K562 (cell line): ENCODE results near the gene WDR90. TPM values are rescaled to one million over a fixed set of nuclear protein-coding genes. Genes with fewer than 3 reads are reported as not detected.

Source experiments
- ATAC-seq: fragments of 200-7000 bp; cut with Tn5 transposase; 3 replicates; pipeline ENCODE4 v1.9.1; 2020; ENCODE audit warnings: moderate library complexity
- BruUV-seq: library from RNA; stranded (reverse); fragments of 400-500 nt; replicated peaks from 2 replicates; lab custom pipeline; 2021; lab: Mats Ljungman, UMichigan
- CTCF ChIA-PET: fragments of 300-600 bp; formaldehyde crosslinking; extraction: SDS; loops from one replicate; lab custom pipeline; 2021; ENCODE audit warnings: low intra/inter-chr PET ratio; lab: Yijun Ruan, JAX
- POLR2A ChIA-PET: fragments of 300-600, 350-650 bp; sonication (Branson Sonifier 250); formaldehyde crosslinking; extraction: SDS; loops from one replicate; lab custom pipeline; 2021; ENCODE audit warnings: antibody characterized with exemption, inconsistent platforms; lab: Yijun Ruan, JAX
- DNase-seq, 4 experiments: peaks; one replicate each; pipeline versions ENCODE4 v3.0.0 to v3.0.0-alpha.2; 2011 to 2018; ENCODE audit warnings: low spot score in 3 of 4, mixed read lengths in 3 of 4; ENCODE audit errors: extremely low read depth in 1 of 4
- FAIRE-seq: peaks from 2 replicates; lab custom pipeline; 2011; peaks lifted over from hg19 to GRCh38; lab: Jason Lieb, UNC
- H2AFZ ChIP-seq: 2 replicates; pipeline ENCODE4 v1.6.0; 2011; ENCODE audit warnings: low read depth, low read length, control low read depth, inconsistent platforms
- H3K27ac ChIP-seq: fragments of 200-600 bp; 3 replicates; pipeline ENCODE4 v1.8.0; 2011; ENCODE audit warnings: low read depth, mild to moderate bottlenecking, control low read depth, inconsistent platforms, low read length, moderate library complexity, mixed read lengths; ENCODE audit errors: extremely low read depth
- H3K27me3 ChIP-seq, 2 experiments: fragments of 300-600 bp in 1 of 2; 2 replicates in 1 of 2; 3 replicates in 1 of 2; pipeline versions ENCODE4 v1.6.0 to v1.8.0; 2011; ENCODE audit warnings: inconsistent platforms in 2 of 2, low read length in 2 of 2, mild to moderate bottlenecking in 1 of 2, mixed read lengths in 1 of 2, moderate library complexity in 1 of 2; ENCODE audit not compliant: control insufficient read depth in 2 of 2, insufficient read depth in 2 of 2
- H3K36me3 ChIP-seq: fragments of 300-600 bp; 3 replicates; pipeline ENCODE4 v1.8.0; 2011; ENCODE audit warnings: mild to moderate bottlenecking, low read length, inconsistent platforms; ENCODE audit not compliant: control insufficient read depth, insufficient read depth
- H3K4me1 ChIP-seq, 2 experiments: fragments of 200-600 bp in 1 of 2; replicated peaks in 1 of 2; 2 replicates in 1 of 2; 3 replicates in 1 of 2; pipeline versions ENCODE4 v1.5.1 to v1.8.0; 2011; ENCODE audit warnings: inconsistent platforms in 2 of 2, low read length in 2 of 2, mild to moderate bottlenecking in 1 of 2, mixed read lengths in 1 of 2, moderate library complexity in 1 of 2; ENCODE audit not compliant: control insufficient read depth in 2 of 2, insufficient read depth in 2 of 2
- H3K4me2 ChIP-seq: 2 replicates; pipeline ENCODE4 v1.6.1; 2011; ENCODE audit warnings: low read length, control low read depth, inconsistent platforms, mixed read lengths; ENCODE audit not compliant: insufficient read depth
- H3K4me3 ChIP-seq: fragments of 200-600 bp; sonication (generic), shearing (Covaris generic); 2 replicates; pipeline ENCODE4 v1.5.1; 2016; ENCODE audit warnings: control low read depth, inconsistent platforms
- H3K79me2 ChIP-seq: fragments of 200-600 bp; 3 replicates; pipeline ENCODE4 v1.8.0; 2011; ENCODE audit warnings: low read length, inconsistent platforms; ENCODE audit not compliant: control insufficient read depth, insufficient read depth
- H3K9ac ChIP-seq, 2 experiments: 2 replicates each; pipeline versions ENCODE4 v1.6.0 to v1.6.1; 2011; ENCODE audit warnings: low read depth in 2 of 2, low read length in 2 of 2, control low read depth in 1 of 2, inconsistent platforms in 1 of 2, mild to moderate bottlenecking in 1 of 2, mixed read lengths in 1 of 2; ENCODE audit not compliant: insufficient read depth in 1 of 2
- H3K9me1 ChIP-seq: one replicate; pipeline ENCODE4 v1.6.0; 2011; ENCODE audit warnings: inconsistent platforms, mild to moderate bottlenecking, low read length, moderate library complexity; ENCODE audit not compliant: control insufficient read depth, insufficient read depth
- H3K9me3 ChIP-seq: replicated peaks from 2 replicates; pipeline ENCODE4 v1.5.1; 2011; ENCODE audit warnings: low read depth, low read length, inconsistent platforms; ENCODE audit not compliant: control insufficient read depth, insufficient read depth
- H4K20me1 ChIP-seq: replicated peaks from 2 replicates; pipeline ENCODE4 v1.6.1; 2011; ENCODE audit warnings: low read length, inconsistent platforms, mixed read lengths; ENCODE audit not compliant: control insufficient read depth, insufficient read depth
- CTCF ChIP-seq, 3 experiments: IDR thresholded peaks in 2 of 3; conservative IDR thresholded peaks in 1 of 3; 2 replicates each; pipeline ENCODE4 v1.5.1; 2011 to 2012; ENCODE audit warnings: low read length in 3 of 3, mild to moderate bottlenecking in 3 of 3, control low read depth in 2 of 3, improper control_type of control experiment in 1 of 3, inconsistent platforms in 1 of 3, low read depth in 1 of 3, mixed read lengths in 1 of 3, moderate library complexity in 1 of 3; ENCODE audit not compliant: insufficient read depth in 2 of 3
- GTF2E2 ChIP-seq: fragments of 200-800 bp; sonication (Bioruptor generic); IDR thresholded peaks from 2 replicates; pipeline ENCODE4 v1.6.1; 2016; ENCODE audit warnings: missing genetic modification characterization, missing compliant biosample characterization
- MYBL2 ChIP-seq, 2 experiments: fragments of 450-650 bp in 1 of 2; sonication (generic) in 1 of 2; formaldehyde crosslinking in 1 of 2; IDR thresholded peaks; 2 replicates each; pipeline versions ENCODE4 v1.6.1 to v1.8.1; 2017 to 2022; ENCODE audit warnings: borderline replicate concordance in 1 of 2, inconsistent platforms in 1 of 2, low read depth in 1 of 2, mild to moderate bottlenecking in 1 of 2, missing genetic modification reagents in 1 of 2, moderate library complexity in 1 of 2
- POLR2A ChIP-seq: fragments of 450-650 bp; conservative IDR thresholded peaks from 2 replicates; pipeline ENCODE4 v1.6.1; 2016
- POLR2G ChIP-seq: fragments of 200-400 bp; formaldehyde crosslinking; IDR thresholded peaks from 2 replicates; pipeline ENCODE4 v1.6.1; 2017; ENCODE audit warnings: low read depth, mild to moderate bottlenecking, antibody characterized with exemption, low read length, moderate library complexity
- PTRF ChIP-seq: fragments of 450-650 bp; IDR thresholded peaks from 2 replicates; pipeline ENCODE4 v1.6.1; 2016; ENCODE audit warnings: mild to moderate bottlenecking, missing genetic modification characterization, missing compliant biosample characterization
- RBFOX2 ChIP-seq: fragments of 200-400 bp; formaldehyde crosslinking; IDR thresholded peaks from 2 replicates; pipeline ENCODE4 v1.6.1; 2017; ENCODE audit warnings: low read depth, mild to moderate bottlenecking, low read length, moderate library complexity
- YY1 ChIP-seq, 3 experiments: IDR thresholded peaks; 2 replicates each; pipeline ENCODE4 v1.6.1; 2011; ENCODE audit warnings: low read length in 2 of 3, mild to moderate bottlenecking in 2 of 3, moderate library complexity in 2 of 3, borderline replicate concordance in 1 of 3, control low read depth in 1 of 3, low read depth in 1 of 3; ENCODE audit not compliant: insufficient read depth in 3 of 3, insufficient replicate concordance in 2 of 3, control insufficient read depth in 1 of 3, insufficient read length in 1 of 3; ENCODE audit errors: extremely low read depth in 1 of 3
- ZBTB33 ChIP-seq: sonication (generic); formaldehyde crosslinking; IDR thresholded peaks from 2 replicates; pipeline ENCODE4 v1.8.1; 2023; ENCODE audit warnings: mild to moderate bottlenecking, missing genetic modification reagents
- WGBS: fragments of 100-300 bp; shearing (Covaris generic); methylation state at CpG from one replicate; pipeline ENCODE4 v1.1.6; 2016; ENCODE audit warnings: low coverage, mixed read lengths; ENCODE audit not compliant: insufficient coverage; ENCODE audit errors: missing lambda C conversion rate; 5-methylcytosine and 5-hydroxymethylcytosine counted together
- in situ Hi-C: fragments of 300-500 bp; cut with MboI; formaldehyde crosslinking; loops from 4 replicates; pipeline ENCODE4 v1.15.0; 2018; ENCODE audit warnings: inconsistent platforms, mixed read lengths
- intact Hi-C: fragments of 100-400 bp; cut with micrococcal nuclease; formaldehyde crosslinking; loops from 2 replicates; pipeline ENCODE4 v1.14.2; 2022
- polyA plus RNA-seq, 8 experiments: library from polyadenylated mRNA; depleted of rRNA in 4 of 8; stranded (reverse) in 5 of 8; unstranded in 3 of 8; fragments of >200 nt; fragmentation: Nextera tagmentation in 2 of 8; fragmentation: Illumina TruSeq in 1 of 8; extraction: Ambion mirVana in 2 of 8; extraction: Trizol in 1 of 8; gene quantifications; 2 replicates each; pipeline versions ENCODE4 v1.2.1 to v1.2.3, GENCODE V29; 2011 to 2014; ENCODE audit warnings: inconsistent platforms in 1 of 8, missing spikeins in 1 of 8
- total RNA-seq, 7 experiments: library from RNA; depleted of rRNA in 6 of 7; stranded (reverse); fragments of >200 nt in 6 of 7; fragmentation: Illumina TruSeq in 2 of 7; extraction: Trizol in 2 of 7; gene quantifications; 2 replicates each; pipeline versions ENCODE4 v1.2.1 to v1.2.3, GENCODE V29; 2011 to 2021; ENCODE audit warnings: low replicate concordance in 1 of 7

The WDR90 gene
- total and polyA plus RNA-seq, 9 of the 15 experiments (the other 6 are each of a cell fraction or from before 2014, with no cell fraction given), result 0.44 to 12.6 (median 3.3) TPM

GRCh38 chr16:648071-648780, 939 bp upstream of the WDR90 start:
- Histone ChIP-seq H3K9me1 (no peaks in the 10 kb centered on the region), H3K4me2 (no peak overlapping the region), H3K4me3 (no peak overlapping the region), H3K79me2 (peaks cover 30% of the 10 kb centered on the region), H2AFZ (no peak overlapping the region), H3K9ac (no peak overlapping the region), H3K4me1 (peaks cover 1 to 88% of the 10 kb centered on the region in 2 experiments; a peak in 3 of 5 replicates), H4K20me1 (no peaks in the 10 kb centered on the region)
- intact Hi-C loops (no loop called here), in situ Hi-C loops (no loop called here)
- no TSS peak for BruUV-seq
- WGBS, result 95% methylated on average over 17 of the region's 24 CpGs
- ChIA-PET POLR2A (interaction anchor here (0.7 kb wide), 1 partner anchor 82 kb away, joined by 3 read pairs; no protein-coding TSS in a partner anchor), CTCF (no interaction called here)
- ATAC-seq (no peak), DNase-seq (no peak)
- TF ChIP-seq GTF2E2 (tag) (no peak), POLR2G (peak; percentile 8; the same call in 1 of the 2 replicates), PTRF (no peak), MYBL2 (IDR thresholded peaks at IDR 0.05; ENCODE audit: low read depth) (no peak), MYBL2 (CRISPR knock-in tag; IDR thresholded peaks at IDR 0.05; ENCODE audit: borderline replicate concordance) (no peak), RBFOX2 (peak; percentile 10), ZBTB33 (CRISPR knock-in tag) (peak; percentile 46; the same call in 1 of the 2 replicates), POLR2A (0 out of 2 replicates have a peak, but pooled peaks have one; percentile 53), CTCF (IDR thresholded peaks at IDR 0.05 in 2 of 3, conservative IDR thresholded peaks at IDR 0.05 in 1 of 3; ENCODE audit: insufficient read depth in 2 of 3, low read depth in 1 of 3, low read length in 3 of 3) (0 out of 6 replicates have a peak, but pooled peaks of 1 of the 3 experiments have one; percentile 18), YY1 (IDR thresholded peaks at IDR 0.05; ENCODE audit: borderline replicate concordance in 1 of 3, control insufficient read depth in 1 of 3, extremely low read depth in 1 of 3, insufficient read depth in 3 of 3, insufficient read length in 1 of 3, insufficient replicate concordance in 2 of 3, low read depth in 1 of 3, low read length in 2 of 3) (peak in 1 of 3 experiments; percentile 11)
- TF ChIP-seq, all 486 proteins: peak for 6
- Histone ChIP-seq H3K9me3 (no peaks in the 10 kb centered on the region), H3K36me3 (peaks cover 47% of the 10 kb centered on the region; the same call in 2 of the 3 replicates), H3K27ac (no peak overlapping the region), H3K27me3 (no peaks in the 10 kb centered on the region)
- FAIRE-seq, result no peak
